H1 (cell line): ENCODE measurements around the gene CFP. TPM values are rescaled to one million over a fixed set of nuclear protein-coding genes. Genes with fewer than 3 reads are reported as not detected.

Experiments used
- CTCF ChIA-PET: fragments of 300-600 bp; sonication (Branson Sonifier 250); formaldehyde crosslinking; loops from one replicate; lab custom pipeline; 2021; ENCODE audit not compliant: partially characterized antibody; lab: Charles Lee
- POLR2A ChIA-PET: fragments of 300-600 bp; sonication (Branson Sonifier 250); formaldehyde crosslinking; loops from one replicate; lab custom pipeline; 2021; ENCODE audit warnings: inconsistent platforms; ENCODE audit not compliant: partially characterized antibody; lab: Charles Lee
- DNase-seq, 2 experiments: peaks; one replicate each; pipeline versions ENCODE4 v3.0.0 to v3.0.0-alpha.2; 2010 to 2022; ENCODE audit warnings: low spot score in 2 of 2, low read depth in 1 of 2, mixed read lengths in 1 of 2
- FAIRE-seq: peaks from 2 replicates; lab custom pipeline; 2011; peaks lifted over from hg19 to GRCh38; lab: Jason Lieb, UNC
- H2AFZ ChIP-seq: 2 replicates; pipeline ENCODE4 v1.8.1; 2012; ENCODE audit warnings: low read length, inconsistent platforms
- H2AK5ac ChIP-seq: 2 replicates; pipeline ENCODE4 v1.6.1; 2013; ENCODE audit warnings: low read depth, low read length
- H2BK120ac ChIP-seq: replicated peaks from 2 replicates; pipeline ENCODE3; 2013; ENCODE audit warnings: low read depth, low read length, inconsistent platforms
- H2BK12ac ChIP-seq: 2 replicates; pipeline ENCODE4 v1.6.1; 2013; ENCODE audit warnings: low read depth, low read length
- H2BK15ac ChIP-seq: 2 replicates; pipeline ENCODE4 v1.6.1; 2013; ENCODE audit warnings: low read length
- H2BK20ac ChIP-seq: 2 replicates; pipeline ENCODE4 v1.6.1; 2013; ENCODE audit warnings: low read length
- H2BK5ac ChIP-seq: 2 replicates; pipeline ENCODE4 v1.6.1; 2013; ENCODE audit warnings: low read depth, low read length
- H3K14ac ChIP-seq: 2 replicates; pipeline ENCODE4 v1.6.1; 2013; ENCODE audit warnings: inconsistent platforms; ENCODE audit not compliant: insufficient read length
- H3K18ac ChIP-seq: 2 replicates; pipeline ENCODE4 v1.6.1; 2013; ENCODE audit warnings: low read length; ENCODE audit errors: extremely low read depth
- H3K23ac ChIP-seq: 2 replicates; pipeline ENCODE4 v1.6.1; 2013; ENCODE audit warnings: inconsistent platforms; ENCODE audit not compliant: insufficient read length
- H3K23me2 ChIP-seq: 2 replicates; pipeline ENCODE4 v1.6.1; 2013; ENCODE audit warnings: low read depth, low read length
- H3K27ac ChIP-seq: 2 replicates; pipeline ENCODE4 v1.6.1; 2011; ENCODE audit warnings: low read depth, low read length, inconsistent platforms
- H3K27me3 ChIP-seq, 4 experiments: replicated peaks in 1 of 4; 1 replicate in 1 of 4; 2 replicates in 3 of 4; pipeline versions ENCODE4 v1.6.1 to v1.8.1; 2011 to 2013; ENCODE audit warnings: low read length in 3 of 4, mild to moderate bottlenecking in 3 of 4, inconsistent platforms in 2 of 4, mixed read lengths in 2 of 4, moderate library complexity in 1 of 4; ENCODE audit not compliant: control insufficient read depth in 3 of 4, insufficient read depth in 3 of 4; ENCODE audit errors: extremely low read depth in 1 of 4
- H3K36me3 ChIP-seq, 4 experiments: 2 replicates each; pipeline versions ENCODE4 v1.6.1 to v1.8.1; 2011 to 2013; ENCODE audit warnings: mild to moderate bottlenecking in 4 of 4, low read length in 3 of 4, moderate library complexity in 2 of 4, control low read depth in 1 of 4, inconsistent platforms in 1 of 4; ENCODE audit not compliant: insufficient read depth in 4 of 4, control insufficient read depth in 2 of 4
- H3K4ac ChIP-seq: replicated peaks from 2 replicates; pipeline ENCODE3; 2013; ENCODE audit warnings: low read length, low read depth, mixed read lengths, inconsistent platforms; ENCODE audit not compliant: insufficient read length
- H3K4me1 ChIP-seq, 4 experiments: replicated peaks in 1 of 4; 1 replicate in 1 of 4; 2 replicates in 3 of 4; pipeline versions ENCODE4 v1.6.1 to v1.8.1; 2011 to 2013; ENCODE audit warnings: low read length in 3 of 4, inconsistent platforms in 2 of 4, mixed read lengths in 1 of 4; ENCODE audit not compliant: insufficient read depth in 4 of 4, control insufficient read depth in 3 of 4
- H3K4me2 ChIP-seq, 2 experiments: 2 replicates each; pipeline versions ENCODE4 v1.6.1 to v1.8.1; 2011 to 2013; ENCODE audit warnings: low read depth in 2 of 2, low read length in 2 of 2, control low read depth in 1 of 2, inconsistent platforms in 1 of 2, mild to moderate bottlenecking in 1 of 2; ENCODE audit not compliant: insufficient read depth in 1 of 2
- H3K4me3 ChIP-seq, 4 experiments: fragments of 200-600, 300-600 bp in 1 of 4; sonication (generic), shearing (Covaris generic), sonication (Bioruptor Twin) in 1 of 4; 2 replicates each; pipeline versions ENCODE4 v1.5.1 to v1.8.1; 2011 to 2016; ENCODE audit warnings: low read length in 4 of 4, low read depth in 3 of 4, control low read depth in 2 of 4, inconsistent platforms in 2 of 4, mild to moderate bottlenecking in 2 of 4, mixed read lengths in 1 of 4, moderate library complexity in 1 of 4; ENCODE audit not compliant: insufficient read depth in 2 of 4; ENCODE audit errors: extremely low read depth in 1 of 4
- H3K56ac ChIP-seq: replicated peaks from 2 replicates; pipeline ENCODE3; 2013; ENCODE audit warnings: low read depth, mild to moderate bottlenecking, mixed read lengths, low read length, inconsistent platforms; ENCODE audit not compliant: insufficient read length
- H3K79me1 ChIP-seq: 2 replicates; pipeline ENCODE4 v1.6.1; 2013; ENCODE audit warnings: low read depth, low read length, control low read depth
- H3K79me2 ChIP-seq, 2 experiments: 2 replicates each; pipeline versions ENCODE4 v1.6.1 to v1.8.1; 2012 to 2013; ENCODE audit warnings: low read length in 2 of 2, mild to moderate bottlenecking in 2 of 2, inconsistent platforms in 1 of 2; ENCODE audit not compliant: insufficient read depth in 2 of 2, control insufficient read depth in 1 of 2
- H3K9ac ChIP-seq, 4 experiments: replicated peaks in 1 of 4; 1 replicate in 1 of 4; 2 replicates in 3 of 4; pipeline versions ENCODE4 v1.6.1 to v1.8.1; 2011 to 2013; ENCODE audit warnings: low read depth in 3 of 4, low read length in 3 of 4, control low read depth in 2 of 4, mild to moderate bottlenecking in 2 of 4, moderate library complexity in 2 of 4, inconsistent platforms in 1 of 4; ENCODE audit errors: extremely low read depth in 1 of 4
- H3K9me3 ChIP-seq, 2 experiments: 2 replicates each; pipeline versions ENCODE4 v1.6.1 to v1.8.1; 2012 to 2013; ENCODE audit warnings: mild to moderate bottlenecking in 2 of 2, moderate library complexity in 2 of 2, control low read depth in 1 of 2, inconsistent platforms in 1 of 2, low read depth in 1 of 2, low read length in 1 of 2, mixed read lengths in 1 of 2; ENCODE audit not compliant: insufficient read depth in 2 of 2
- H4K20me1 ChIP-seq, 2 experiments: replicated peaks in 1 of 2; 2 replicates each; pipeline versions ENCODE3 to v1.8.1; 2011 to 2013; ENCODE audit warnings: inconsistent platforms in 2 of 2, low read length in 2 of 2, mild to moderate bottlenecking in 1 of 2; ENCODE audit not compliant: insufficient read depth in 2 of 2, control insufficient read depth in 1 of 2
- H4K5ac ChIP-seq: 2 replicates; pipeline ENCODE4 v1.6.1; 2013; ENCODE audit warnings: low read length, low read depth, mixed read lengths, inconsistent platforms; ENCODE audit not compliant: insufficient read length
- H4K8ac ChIP-seq: 2 replicates; pipeline ENCODE4 v1.8.0; 2013; ENCODE audit warnings: mild to moderate bottlenecking, moderate library complexity, low read length, inconsistent platforms; ENCODE audit not compliant: insufficient read depth; ENCODE audit errors: extremely low read depth
- H4K91ac ChIP-seq: replicated peaks from 2 replicates; pipeline ENCODE3; 2013; ENCODE audit warnings: low read length, mixed read lengths, inconsistent platforms; ENCODE audit not compliant: insufficient read length
- CTBP2 ChIP-seq: IDR thresholded peaks from 2 replicates; pipeline ENCODE4 v1.7.0; 2011; ENCODE audit warnings: borderline replicate concordance, mild to moderate bottlenecking, moderate library complexity, mixed read lengths, low read length; ENCODE audit not compliant: insufficient read depth, insufficient read length
- POLR2A ChIP-seq, 2 experiments: IDR thresholded peaks; 1 replicate in 1 of 2; 2 replicates in 1 of 2; pipeline ENCODE4 v1.6.1; 2011; ENCODE audit warnings: low read depth in 2 of 2, low read length in 2 of 2, mild to moderate bottlenecking in 2 of 2; ENCODE audit errors: control extremely low read depth in 1 of 2
- RXRA ChIP-seq: IDR thresholded peaks from 2 replicates; pipeline ENCODE4 v1.6.1; 2011; ENCODE audit warnings: low read depth, mild to moderate bottlenecking, low read length, moderate library complexity; ENCODE audit not compliant: insufficient read depth
- SP1 ChIP-seq: IDR thresholded peaks from 2 replicates; pipeline ENCODE4 v1.6.1; 2011; ENCODE audit warnings: low read depth, low read length
- WGBS, 2 experiments: shearing (Covaris generic) in 1 of 2; methylation state at CpG; one replicate each; pipeline versions ENCODE4 v1.1.6 to v1.1.7; 2013 to 2015; ENCODE audit warnings: low lambda C conversion rate in 2 of 2, mixed read lengths in 2 of 2, inconsistent platforms in 1 of 2, low coverage in 1 of 2, missing lambda C conversion rate in 1 of 2; ENCODE audit not compliant: insufficient replicate concordance in 2 of 2, insufficient coverage in 1 of 2, insufficient read length in 1 of 2; ENCODE audit errors: extremely low coverage in 1 of 2, missing lambda C conversion rate in 1 of 2; 5-methylcytosine and 5-hydroxymethylcytosine counted together
- polyA plus RNA-seq, 7 experiments: library from polyadenylated mRNA; depleted of rRNA in 3 of 7; stranded (reverse) in 5 of 7; unstranded in 2 of 7; fragments of >200 nt in 5 of 7; fragments of 200-250 nt in 2 of 7; gene quantifications; 1 replicate in 5 of 7; 2 replicates in 1 of 7; 4 replicates in 1 of 7; pipeline versions ENCODE4 v1.2.1 to v1.2.3, GENCODE V29; 2011 to 2013; ENCODE audit warnings: missing spikeins in 2 of 7, mixed read lengths in 2 of 7
- total RNA-seq: library from RNA; stranded (reverse); fragmentation: NEBNext Ultra II Directional; extraction: Animal tissue kit (Norgen Biotek cat#: 25700); gene quantifications from 2 replicates; pipeline ENCODE4 v1.2.1, GENCODE V29; 2021
- TF ChIP-seq, protein P1 (sequence below): IDR thresholded peaks from 2 replicates; pipeline ENCODE4 v1.6.1; 2012; ENCODE audit warnings: inconsistent platforms
- TF ChIP-seq, protein P2 (sequence below), 3 experiments: IDR thresholded peaks; 1 replicate in 2 of 3; 2 replicates in 1 of 3; pipeline versions ENCODE4 v1.5.1 to v1.6.1; 2011; ENCODE audit warnings: low read length in 3 of 3, mild to moderate bottlenecking in 3 of 3, inconsistent platforms in 2 of 3, low read depth in 1 of 3, moderate library complexity in 1 of 3; ENCODE audit not compliant: insufficient read depth in 1 of 3; ENCODE audit errors: control extremely low read depth in 1 of 3

CFP gene
- total and polyA plus RNA-seq, 2 of the 8 experiments (the other 6 are each of a cell fraction or from before 2014, with no cell fraction given): 0.76 to 2.2 TPM

DNA sequence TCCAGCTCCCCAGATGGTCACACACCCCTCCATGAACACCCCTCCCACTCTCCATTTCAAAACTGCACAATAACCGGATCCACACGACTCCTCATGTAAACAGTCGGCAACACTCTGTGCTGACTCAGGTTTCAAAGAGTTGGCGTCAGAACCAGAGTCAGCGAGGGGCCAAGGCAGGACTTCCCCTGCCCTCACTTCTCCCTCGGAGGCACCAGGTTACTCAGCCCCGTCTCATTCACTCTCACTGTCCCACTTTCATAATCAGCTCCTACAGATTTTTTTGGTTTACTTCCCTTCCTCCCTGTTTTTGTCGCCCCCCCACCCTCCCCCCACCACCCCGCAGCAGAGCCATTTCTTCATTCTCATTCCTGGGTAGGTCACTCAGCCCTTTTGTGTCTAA is 50.2 kb downstream of the CFP start:
- H3K36me3 ChIP-seq: no peaks in the 10 kb centered on the region
- H3K23ac ChIP-seq: no peak overlapping the region
- peaks cover 0 to 11% (median 6%) of the 10 kb centered on the region in 4 experiments; a peak in 5 of 7 replicates for H3K4me1 ChIP-seq
- no peaks in the 10 kb centered on the region for H4K20me1 ChIP-seq
- H4K5ac ChIP-seq: no peak overlapping the region
- CTCF ChIA-PET: interaction anchor here (1.0 to 1.6 kb wide), 3 partner anchors 11 to 21 kb away, joined by 4 read pairs; no protein-coding TSS in a partner anchor
- H3K9ac ChIP-seq: no peak overlapping the region
- no peak overlapping the region for H3K27ac ChIP-seq
- H4K91ac ChIP-seq: no peak overlapping the region
- H3K56ac ChIP-seq: no peak overlapping the region
- no peak overlapping the region for H2BK5ac ChIP-seq
- FAIRE-seq (no peak), DNase-seq (no peak)
- 86% methylated on average over 4 of the region's 9 CpGs; no CpG with 5 or more reads in 1 of the 2 experiments for WGBS, 2 experiments
- no peaks in the 10 kb centered on the region for H3K79me1 ChIP-seq
- no peak overlapping the region for H3K18ac ChIP-seq
- H2AK5ac ChIP-seq: no peak overlapping the region
- no peak overlapping the region for H3K4ac ChIP-seq
- no peak overlapping the region for H4K8ac ChIP-seq
- no peak overlapping the region for H2BK20ac ChIP-seq
- no peak overlapping the region for H3K4me3 ChIP-seq
- H2BK12ac ChIP-seq: no peak overlapping the region
- no peaks in the 10 kb centered on the region for H3K27me3 ChIP-seq
- no peak overlapping the region for H2BK15ac ChIP-seq
- no peak overlapping the region for H3K4me2 ChIP-seq
- H2BK120ac ChIP-seq: no peak overlapping the region
- no peak overlapping the region for H2AFZ ChIP-seq
- H3K23me2 ChIP-seq: no peaks in the 10 kb centered on the region; the same call in 1 of the 2 replicates
- no peak overlapping the region for H3K14ac ChIP-seq
- no peaks in the 10 kb centered on the region for H3K9me3 ChIP-seq
- POLR2A ChIA-PET: no interaction called here
- no peaks in the 10 kb centered on the region for H3K79me2 ChIP-seq
- TF ChIP-seq SP1 (no peak), POLR2A (IDR thresholded peaks at IDR 0.05; ENCODE audit: control extremely low read depth in 1 of 2, low read depth in 2 of 2, low read length in 2 of 2) (no peak), CTBP2 (no peak), RXRA (no peak)
- TF ChIP-seq, protein P1, sequence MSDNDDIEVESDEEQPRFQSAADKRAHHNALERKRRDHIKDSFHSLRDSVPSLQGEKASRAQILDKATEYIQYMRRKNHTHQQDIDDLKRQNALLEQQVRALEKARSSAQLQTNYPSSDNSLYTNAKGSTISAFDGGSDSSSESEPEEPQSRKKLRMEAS: no peak
- TF ChIP-seq, protein P2, sequence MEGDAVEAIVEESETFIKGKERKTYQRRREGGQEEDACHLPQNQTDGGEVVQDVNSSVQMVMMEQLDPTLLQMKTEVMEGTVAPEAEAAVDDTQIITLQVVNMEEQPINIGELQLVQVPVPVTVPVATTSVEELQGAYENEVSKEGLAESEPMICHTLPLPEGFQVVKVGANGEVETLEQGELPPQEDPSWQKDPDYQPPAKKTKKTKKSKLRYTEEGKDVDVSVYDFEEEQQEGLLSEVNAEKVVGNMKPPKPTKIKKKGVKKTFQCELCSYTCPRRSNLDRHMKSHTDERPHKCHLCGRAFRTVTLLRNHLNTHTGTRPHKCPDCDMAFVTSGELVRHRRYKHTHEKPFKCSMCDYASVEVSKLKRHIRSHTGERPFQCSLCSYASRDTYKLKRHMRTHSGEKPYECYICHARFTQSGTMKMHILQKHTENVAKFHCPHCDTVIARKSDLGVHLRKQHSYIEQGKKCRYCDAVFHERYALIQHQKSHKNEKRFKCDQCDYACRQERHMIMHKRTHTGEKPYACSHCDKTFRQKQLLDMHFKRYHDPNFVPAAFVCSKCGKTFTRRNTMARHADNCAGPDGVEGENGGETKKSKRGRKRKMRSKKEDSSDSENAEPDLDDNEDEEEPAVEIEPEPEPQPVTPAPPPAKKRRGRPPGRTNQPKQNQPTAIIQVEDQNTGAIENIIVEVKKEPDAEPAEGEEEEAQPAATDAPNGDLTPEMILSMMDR (IDR thresholded peaks at IDR 0.05; ENCODE audit: control extremely low read depth in 1 of 3, insufficient read depth in 1 of 3, low read depth in 1 of 3, low read length in 3 of 3): no peak
